GM21717 (cell line): ENCODE measurements around the gene LOXL1.

Source experiments
- ATAC-seq: cut with Tn5 transposase; IDR thresholded peaks from one replicate; pipeline ENCODE4 v1.9.1; 2021; ENCODE audit warnings: mild to moderate bottlenecking, moderate library complexity; ENCODE audit not compliant: unreplicated experiment

Gene LOXL1

GRCh38 chr15:73990250-73991005, 64.2 kb downstream of the LOXL1 start:
- ATAC-seq: no peak

GRCh38 chr15:73991260-73991659, 65.0 kb downstream of the LOXL1 start:
- no peak for ATAC-seq

- peak; percentile 69 for ATAC-seq
Observed at GRCh38 chr15:73991726-73992593, 65.7 kb downstream of the LOXL1 start, which contains the start of gene STOML1. TSS of gene STOML1 (minus strand) at chr15:73992295. CDS start at chr15:73992223, 72 bp downstream.

GRCh38 chr15:73992594-73992898, 66.3 kb downstream of the LOXL1 start:
- ATAC-seq: no peak

- ATAC-seq: no peak
Observed at GRCh38 chr15:73993211-73993994, 67.1 kb downstream of the LOXL1 start.

GRCh38 chr15:73994413-73994883, 68.2 kb downstream of the LOXL1 start, which contains the start of gene PML:
TSS of gene PML (plus strand) at chr15:73994716. CDS start at chr15:73994813, 97 bp downstream.
- ATAC-seq: peak; percentile 68

- ATAC-seq: no peak
Observed at GRCh38 chr15:73994912-73995622, 68.8 kb downstream of the LOXL1 start.

GRCh38 chr15:73996267-73996666, 70.0 kb downstream of the LOXL1 start:
- ATAC-seq: no peak

GRCh38 chr15:73996939-73997338, 70.7 kb downstream of the LOXL1 start:
- ATAC-seq: no peak

GRCh38 chr15:73997986-73998385, 71.7 kb downstream of the LOXL1 start:
- ATAC-seq: no peak
